Subcutaneous abdominal adipose tissue (tissue), 5 donors: ENCODE measurements around the gene KCND3.

ENCODE experiments used
- H3K27ac ChIP-seq: one replicate; pipeline ENCODE4 v1.7.0; 2013; ENCODE audit warnings: low read depth, mild to moderate bottlenecking, inconsistent platforms, low read length, moderate library complexity
- H3K27me3 ChIP-seq, 5 donors: one replicate each; pipeline ENCODE4 v1.7.0; 2013; ENCODE audit warnings: low read length in 5 of 5, inconsistent platforms in 1 of 5; ENCODE audit not compliant: control insufficient read depth in 5 of 5, insufficient read depth in 4 of 5
- H3K36me3 ChIP-seq, 5 donors: one replicate each; pipeline ENCODE4 v1.7.0; 2013; ENCODE audit warnings: low read length in 5 of 5; ENCODE audit not compliant: control insufficient read depth in 5 of 5, insufficient read depth in 5 of 5
- H3K4me1 ChIP-seq, 5 donors: one replicate each; pipeline ENCODE4 v1.7.0; 2013; ENCODE audit warnings: low read length in 5 of 5, mild to moderate bottlenecking in 3 of 5, moderate library complexity in 1 of 5; ENCODE audit not compliant: control insufficient read depth in 5 of 5, insufficient read depth in 5 of 5
- H3K4me3 ChIP-seq, 5 donors: one replicate each; pipeline ENCODE4 v1.7.0; 2013; ENCODE audit warnings: low read length in 5 of 5, low read depth in 1 of 5
- H3K9ac ChIP-seq, 5 donors: one replicate each; pipeline ENCODE4 v1.7.0; 2013; ENCODE audit warnings: low read length in 5 of 5, mild to moderate bottlenecking in 4 of 5, moderate library complexity in 3 of 5
- H3K9me3 ChIP-seq, 5 donors: one replicate each; pipeline ENCODE4 v1.7.0; 2013; ENCODE audit warnings: low read length in 5 of 5; ENCODE audit not compliant: control insufficient read depth in 5 of 5
- donor health status: healthy.
- donor health status: healthy.
- donor health status: healthy.
- donor health status: healthy.
- donor health status: healthy.

KCND3 gene

GRCh38 chr1:111762332-111762731 lies 227.1 kb downstream of the KCND3 start:
- Histone ChIP-seq H3K9ac (no peak overlapping the region), H3K27me3 (no peaks in the 10 kb centered on the region), H3K4me1 (peaks cover 0 to 3% (median 0%) of the 10 kb centered on the region in 5 donors), H3K27ac (no peak overlapping the region), H3K36me3 (peaks cover 54 to 72% (median 65%) of the 10 kb centered on the region in 5 donors), H3K4me3 (no peak overlapping the region), H3K9me3 (no peaks in the 10 kb centered on the region)

GRCh38 chr1:111761717-111762116 lies 227.8 kb downstream of the KCND3 start:
- Histone ChIP-seq H3K36me3 (peaks cover 51 to 66% (median 60%) of the 10 kb centered on the region in 5 donors), H3K9me3 (no peaks in the 10 kb centered on the region), H3K27me3 (no peaks in the 10 kb centered on the region), H3K9ac (peak overlapping the region in 1 of 5 donors; percentile 47), H3K4me1 (peaks cover 0 to 9% (median 5%) of the 10 kb centered on the region in 5 donors), H3K27ac (no peak overlapping the region), H3K4me3 (no peak overlapping the region)

GRCh38 chr1:111758373-111758772 lies 231.1 kb downstream of the KCND3 start:
- Histone ChIP-seq H3K9me3 (no peaks in the 10 kb centered on the region), H3K36me3 (peaks cover 28 to 38% (median 37%) of the 10 kb centered on the region in 5 donors), H3K9ac (peak overlapping the region in 1 of 5 donors; percentile 28), H3K4me1 (peaks cover 0 to 22% (median 21%) of the 10 kb centered on the region in 5 donors), H3K27ac (no peak overlapping the region), H3K4me3 (no peak overlapping the region), H3K27me3 (no peaks in the 10 kb centered on the region)

GRCh38 chr1:111756124-111756513 lies 233.3 kb downstream of the KCND3 start:
- Histone ChIP-seq H3K9ac (peak overlapping the region; percentile 85 to 93 (median 90)), H3K27ac (peak overlapping the region; percentile 90), H3K4me1 (peaks cover 0 to 26% (median 21%) of the 10 kb centered on the region in 5 donors), H3K9me3 (no peaks in the 10 kb centered on the region), H3K36me3 (peaks cover 11 to 21% (median 18%) of the 10 kb centered on the region in 5 donors), H3K4me3 (peak overlapping the region; percentile 70 to 89 (median 86)), H3K27me3 (no peaks in the 10 kb centered on the region)

- Histone ChIP-seq H3K36me3 (peaks cover 5 to 16% (median 12%) of the 10 kb centered on the region in 5 donors), H3K9ac (peak within 1 kb of the TSS; percentile 85 to 93 (median 90)), H3K4me1 (peaks cover 0 to 26% (median 21%) of the 10 kb centered on the region in 5 donors), H3K4me3 (peak within 1 kb of the TSS; percentile 80 to 97 (median 88)), H3K27me3 (no peaks in the 10 kb centered on the region), H3K9me3 (no peaks in the 10 kb centered on the region), H3K27ac (peak within 1 kb of the TSS; percentile 90)
Measured at GRCh38 chr1:111755331-111756123, 233.9 kb downstream of the KCND3 start, which contains the start of gene DDX20. Gene DDX20, plus strand, starts transcription at chr1:111755901. Its CDS starts 24 bp downstream, at chr1:111755925.

GRCh38 chr1:111754984-111755330 lies 234.5 kb downstream of the KCND3 start:
- H3K9me3 ChIP-seq: no peaks in the 10 kb centered on the region
- H3K36me3 ChIP-seq: peaks cover 2 to 10% (median 6%) of the 10 kb centered on the region in 5 donors
- H3K27ac ChIP-seq: peak overlapping the region; percentile 90
- peak overlapping the region; percentile 80 to 97 (median 88) for H3K4me3 ChIP-seq
- H3K27me3 ChIP-seq: no peaks in the 10 kb centered on the region
- peaks cover 0 to 26% (median 21%) of the 10 kb centered on the region in 5 donors for H3K4me1 ChIP-seq
- H3K9ac ChIP-seq: peak overlapping the region; percentile 49 to 92 (median 85)

- peaks cover 0 to 25% (median 17%) of the 10 kb centered on the region in 5 donors for H3K4me1 ChIP-seq
- H3K9ac ChIP-seq: no peak overlapping the region
- H3K4me3 ChIP-seq: no peak overlapping the region
- no peaks in the 10 kb centered on the region for H3K27me3 ChIP-seq
- H3K27ac ChIP-seq: no peak overlapping the region
- no peaks in the 10 kb centered on the region for H3K36me3 ChIP-seq
- no peaks in the 10 kb centered on the region for H3K9me3 ChIP-seq
Measured at GRCh38 chr1:111751906-111752575, 237.4 kb downstream of the KCND3 start.

GRCh38 chr1:111750856-111751255 lies 238.6 kb downstream of the KCND3 start:
- H3K4me1 ChIP-seq: peaks cover 0 to 17% (median 9%) of the 10 kb centered on the region in 5 donors
- H3K36me3 ChIP-seq: no peaks in the 10 kb centered on the region
- no peak overlapping the region for H3K4me3 ChIP-seq
- no peak overlapping the region for H3K27ac ChIP-seq
- no peaks in the 10 kb centered on the region for H3K27me3 ChIP-seq
- no peaks in the 10 kb centered on the region for H3K9me3 ChIP-seq
- H3K9ac ChIP-seq: no peak overlapping the region

- no peak overlapping the region for H3K27ac ChIP-seq
- no peaks in the 10 kb centered on the region for H3K9me3 ChIP-seq
- no peak overlapping the region for H3K9ac ChIP-seq
- H3K27me3 ChIP-seq: no peaks in the 10 kb centered on the region
- H3K4me1 ChIP-seq: peaks cover 0 to 10% (median 2%) of the 10 kb centered on the region in 5 donors
- no peak overlapping the region for H3K4me3 ChIP-seq
- no peaks in the 10 kb centered on the region for H3K36me3 ChIP-seq
Measured at GRCh38 chr1:111749628-111750027, 239.8 kb downstream of the KCND3 start.

- Histone ChIP-seq H3K27me3 (peaks cover 0 to 3% (median 0%) of the 10 kb centered on the region in 5 donors), H3K9me3 (no peaks in the 10 kb centered on the region), H3K36me3 (no peaks in the 10 kb centered on the region), H3K4me1 (peaks cover 0 to 7% (median 1%) of the 10 kb centered on the region in 5 donors), H3K4me3 (no peak overlapping the region), H3K27ac (no peak overlapping the region), H3K9ac (no peak overlapping the region)
Measured at GRCh38 chr1:111747947-111748346, 241.5 kb downstream of the KCND3 start.
